Raji (cell line): ENCODE measurements around the gene ZSCAN32.

Source experiments
- POLR2A ChIP-seq: IDR thresholded peaks from 2 replicates; pipeline ENCODE4 v1.6.1; 2011; ENCODE audit warnings: low read depth, low read length, control low read depth; ENCODE audit not compliant: insufficient read depth

ZSCAN32 gene

GRCh38 chr16:3369073-3369472 is 31.7 kb downstream of the ZSCAN32 start:
- no peak for TF ChIP-seq POLR2A

DNA sequence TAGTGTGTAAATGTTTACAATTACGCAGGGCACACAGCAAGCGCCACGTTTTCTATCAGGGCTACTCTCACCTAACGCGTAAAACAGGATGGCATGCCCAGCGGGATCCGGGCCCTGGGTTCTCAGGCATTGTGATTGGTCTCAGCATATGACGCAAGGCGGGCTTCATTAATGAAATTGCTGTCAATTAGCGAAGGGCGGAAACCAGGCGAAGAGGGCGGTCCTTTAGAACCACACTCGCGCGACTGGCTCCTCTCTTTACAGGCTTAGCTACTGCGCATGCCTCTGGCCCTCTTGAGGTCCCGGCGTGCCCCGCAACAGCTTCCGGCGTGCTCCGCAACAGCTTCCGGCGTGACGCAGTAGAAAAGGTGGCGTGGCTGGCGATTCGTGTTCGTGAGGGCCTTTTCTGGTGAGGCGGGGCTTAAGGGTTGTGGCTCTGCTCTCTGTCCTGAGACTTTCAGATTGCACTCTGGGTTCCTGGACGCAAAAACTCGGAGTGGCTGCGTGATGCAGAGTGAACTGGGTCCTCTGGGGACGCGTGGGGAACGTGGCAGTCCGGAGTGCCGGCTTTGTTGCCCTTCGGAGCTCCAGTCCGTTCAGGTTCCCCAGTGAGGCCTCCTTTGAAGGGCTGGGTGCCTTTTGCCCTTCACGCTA is 35.9 kb downstream of the ZSCAN32 start:
- no peak for TF ChIP-seq POLR2A

- no peak for TF ChIP-seq POLR2A
Measured at GRCh38 chr16:3363793-3364192, 37.0 kb downstream of the ZSCAN32 start.

GRCh38 chr16:3362931-3363330 is 37.9 kb downstream of the ZSCAN32 start:
- TF ChIP-seq POLR2A: no peak

DNA sequence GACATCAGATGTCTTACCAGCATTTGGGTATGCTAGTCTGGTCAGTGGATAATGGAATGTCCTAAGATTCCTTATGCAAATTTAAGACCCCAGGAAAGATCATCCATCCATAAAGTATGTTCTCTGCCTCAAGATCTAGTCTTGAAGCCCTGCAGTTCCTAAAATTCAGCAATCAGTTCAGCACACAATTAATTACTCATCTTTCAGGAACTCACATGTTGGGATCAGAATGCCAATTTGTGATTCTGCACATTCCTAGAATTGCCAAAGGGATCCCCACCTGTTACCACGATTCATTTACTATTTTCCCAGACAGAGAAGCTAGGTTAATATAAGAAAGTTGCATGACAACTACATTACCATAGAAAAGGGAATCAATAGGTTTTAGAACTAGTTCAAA is 41.9 kb downstream of the ZSCAN32 start:
- TF ChIP-seq POLR2A: no peak

GRCh38 chr16:3356118-3356517 is 44.7 kb downstream of the ZSCAN32 start:
- TF ChIP-seq POLR2A: no peak

DNA sequence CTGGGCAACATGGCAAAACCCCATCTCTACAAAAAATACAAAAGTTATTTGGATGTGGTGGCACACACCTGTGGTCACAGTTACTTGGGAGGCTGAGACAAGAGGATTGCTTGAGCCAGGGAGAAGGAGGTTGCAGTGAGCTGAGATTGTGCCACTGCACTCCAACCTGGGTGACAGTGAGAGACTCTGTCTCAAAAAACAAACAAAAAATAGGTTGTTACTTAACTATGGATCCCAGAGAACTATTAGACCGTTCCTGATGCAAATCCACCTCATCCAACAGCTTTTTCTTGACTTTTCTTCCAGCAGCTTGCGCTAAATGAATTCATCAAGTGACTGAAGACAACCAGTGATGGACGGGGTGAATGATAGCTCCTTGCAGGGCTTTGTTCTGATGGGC is 45.2 kb downstream of the ZSCAN32 start, which contains the start of gene OR2C1:
Gene OR2C1, plus strand, starts transcription at position 301 of the 400 bp plus-strand sequence. Its CDS starts 52 bp downstream, at position 353.
- no peak for TF ChIP-seq POLR2A

GRCh38 chr16:3349175-3349574 is 51.6 kb downstream of the ZSCAN32 start:
- no peak for TF ChIP-seq POLR2A

DNA sequence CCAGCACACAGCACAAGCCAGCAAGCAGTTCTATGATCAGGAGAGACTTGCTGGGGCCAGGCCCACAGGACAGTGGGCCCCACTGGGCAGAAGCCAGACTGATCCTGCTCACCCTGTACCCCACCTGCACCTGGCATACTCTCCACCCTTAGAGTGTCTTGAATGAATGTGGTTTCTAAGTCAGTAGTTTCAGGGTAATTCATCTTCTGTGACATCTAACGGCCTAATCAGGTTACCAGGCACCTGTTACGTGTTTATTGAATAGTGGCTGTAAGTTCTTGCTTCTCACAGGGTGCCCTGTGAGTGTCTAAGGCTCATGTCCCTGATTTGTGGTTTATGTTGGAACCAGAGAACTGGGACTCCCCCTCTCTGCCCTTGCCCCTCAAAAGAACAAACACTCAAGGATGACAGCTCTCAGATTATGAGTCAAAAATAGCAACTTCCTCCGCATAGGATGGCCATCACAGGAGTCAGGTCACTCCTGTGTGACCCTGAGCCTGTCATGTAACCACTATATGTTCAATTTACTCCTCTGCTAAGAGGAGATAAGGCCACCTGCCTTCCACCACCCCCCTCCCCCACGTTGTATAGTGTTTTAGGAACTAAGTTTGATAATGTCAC is 52.1 kb downstream of the ZSCAN32 start:
- TF ChIP-seq POLR2A: peak; percentile 35; the same call in 1 of the 2 replicates

- TF ChIP-seq POLR2A: no peak
Measured at GRCh38 chr16:3347586-3347985, 53.2 kb downstream of the ZSCAN32 start.

DNA sequence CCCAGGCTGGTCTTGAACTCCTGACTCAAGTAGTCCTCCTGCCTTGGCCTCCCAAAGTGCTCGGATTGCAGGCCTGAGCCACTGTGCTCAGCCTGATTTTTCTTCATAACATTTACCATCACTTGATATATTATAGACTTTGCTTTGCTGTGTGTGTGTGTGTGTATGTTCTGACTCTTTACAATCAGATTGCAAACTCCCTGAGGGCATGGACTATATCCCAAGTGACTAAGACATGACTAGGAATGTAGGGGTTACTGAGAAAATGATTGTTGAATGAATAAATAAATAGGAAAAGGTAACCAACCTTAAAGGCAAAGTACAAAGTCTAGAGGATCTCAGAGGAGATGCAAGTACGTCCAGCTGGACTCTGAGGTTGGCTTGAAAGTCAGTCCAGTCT is 54.8 kb downstream of the ZSCAN32 start:
- TF ChIP-seq POLR2A: no peak
